Activated CD4-positive, alpha-beta T cell treated with anti-CD3 and anti-CD28 coated beads for 36 hours (primary cell): ENCODE measurements around the gene ACO2. TPM values are rescaled to one million over a fixed set of nuclear protein-coding genes. Genes with fewer than 3 reads are reported as not detected.
"Not testable (repeated sequence)": the region's sequence is repeated elsewhere in the genome, so short reads cannot be mapped to it uniquely, and the experiment has no call there.

Experiments
- ATAC-seq: fragments of 200-7000 bp; cut with Tn5 transposase; one replicate; pipeline ENCODE4 v1.10.0; 2021; ENCODE audit warnings: mild to moderate bottlenecking, moderate library complexity
- CTCF ChIA-PET: fragments of 350-600 bp; sonication (Branson Sonifier 250); formaldehyde crosslinking; loops from one replicate; lab custom pipeline; 2021; ENCODE audit warnings: antibody characterized with exemption; lab: Charles Lee
- POLR2A ChIA-PET: fragments of 350-600 bp; sonication (Branson Sonifier 250); formaldehyde crosslinking; loops from one replicate; lab custom pipeline; 2021; ENCODE audit warnings: antibody characterized with exemption, inconsistent platforms; lab: Charles Lee
- DNase-seq: peaks from one replicate; pipeline ENCODE4 v3.0.0-alpha.2; 2020
- H3K27ac Mint-ChIP-seq: one replicate; pipeline ENCODE4 v1.8.0; 2021; ENCODE audit warnings: mixed read lengths
- H3K27me3 Mint-ChIP-seq: one replicate; pipeline ENCODE4 v1.8.0; 2021; ENCODE audit warnings: mixed read lengths
- H3K36me3 Mint-ChIP-seq: one replicate; pipeline ENCODE4 v1.8.0; 2021; ENCODE audit warnings: low read depth, mixed read lengths
- H3K4me1 Mint-ChIP-seq: one replicate; pipeline ENCODE4 v1.8.0; 2021; ENCODE audit warnings: mixed read lengths
- H3K4me3 Mint-ChIP-seq: one replicate; pipeline ENCODE4 v1.8.0; 2021; ENCODE audit warnings: mild to moderate bottlenecking, moderate library complexity, mixed read lengths
- H3K9me3 Mint-ChIP-seq: one replicate; pipeline ENCODE4 v1.8.0; 2021; ENCODE audit warnings: low read depth, mixed read lengths
- intact Hi-C, 2 experiments: fragments of 100-400 bp; cut with DNase I in 1 of 2; cut with micrococcal nuclease in 1 of 2; formaldehyde crosslinking; loops; one replicate each; pipeline versions ENCODE4 v1.14.2 to v1.15.1; 2022 to 2024; cut with DNase I, micrococcal nuclease
- total RNA-seq, 2 experiments: library from RNA; stranded (reverse); gene quantifications; one replicate each; pipeline ENCODE4 v1.2.3, GENCODE V29; 2021

Gene ACO2
- total RNA-seq, 2 experiments from 2014 or later, result 95.4 to 106 TPM

DNA sequence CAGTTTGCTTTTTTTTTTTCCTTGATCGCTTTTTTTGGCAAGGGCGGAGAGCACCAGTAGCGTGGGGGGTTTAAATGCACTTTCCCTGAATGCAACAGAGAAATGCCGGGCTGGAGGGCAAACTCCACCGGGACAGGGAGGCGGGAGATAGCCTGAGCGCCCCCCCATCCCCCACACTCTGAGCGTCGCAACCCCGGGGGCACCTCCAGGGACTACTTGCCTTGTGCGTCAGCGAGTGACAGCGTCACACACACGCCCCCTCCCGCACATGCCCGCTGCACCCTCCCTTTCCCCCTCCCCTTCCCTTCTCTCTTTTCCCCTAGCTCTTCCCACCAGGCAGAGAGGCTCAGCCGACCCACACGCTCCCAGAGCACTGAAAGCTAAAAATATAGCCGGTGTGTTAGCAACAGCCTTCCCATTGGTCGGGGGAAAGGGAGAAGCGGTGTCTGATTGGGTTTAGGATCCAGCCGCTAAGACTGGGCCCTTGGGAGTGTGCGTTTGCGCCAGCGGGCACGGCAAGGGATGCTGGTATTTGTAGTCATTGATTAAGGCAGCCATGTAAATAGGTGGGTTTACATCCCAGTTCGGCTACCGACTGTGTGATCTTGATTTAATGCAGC lies 20.6 kb upstream of the ACO2 start:
- ChIA-PET POLR2A (interaction anchor here (0.6 to 2.1 kb wide), 11 partner anchors 9 to 520 kb away, joined by 3 to 27 read pairs (median 3); partner anchors contain the start of genes ACO2, PHF5A, PMM1 and RANGAP1), CTCF (interaction anchor here (0.7 to 3.8 kb wide), 4 partner anchors 15 to 53 kb away, joined by 3 to 22 read pairs (median 8); partner anchors contain the start of genes ACO2 and PHF5A)
- peaks cover 8% of the 10 kb centered on the region for H3K4me1 Mint-ChIP-seq
- intact Hi-C loops, result loop anchor here (1.0 to 10.0 kb wide), 14 partner anchors 20 to 1167 kb away; partner anchors contain the start of genes DESI1 (in 2 of the 2), PHF5A (in 2 of the 2), XRCC6 (in 2 of the 2) and L3MBTL2 (in 1 of the 2)
- H3K27me3 Mint-ChIP-seq, result no peaks in the 10 kb centered on the region
- peak overlapping the region; percentile 97 for H3K27ac Mint-ChIP-seq
- H3K4me3 Mint-ChIP-seq, result peak overlapping the region; percentile 86
- H3K36me3 Mint-ChIP-seq, result peaks cover 16% of the 10 kb centered on the region
- DNase-seq, result peak; percentile 95
- H3K9me3 Mint-ChIP-seq, result no peaks in the 10 kb centered on the region
- ATAC-seq, result peak; percentile 73

DNA sequence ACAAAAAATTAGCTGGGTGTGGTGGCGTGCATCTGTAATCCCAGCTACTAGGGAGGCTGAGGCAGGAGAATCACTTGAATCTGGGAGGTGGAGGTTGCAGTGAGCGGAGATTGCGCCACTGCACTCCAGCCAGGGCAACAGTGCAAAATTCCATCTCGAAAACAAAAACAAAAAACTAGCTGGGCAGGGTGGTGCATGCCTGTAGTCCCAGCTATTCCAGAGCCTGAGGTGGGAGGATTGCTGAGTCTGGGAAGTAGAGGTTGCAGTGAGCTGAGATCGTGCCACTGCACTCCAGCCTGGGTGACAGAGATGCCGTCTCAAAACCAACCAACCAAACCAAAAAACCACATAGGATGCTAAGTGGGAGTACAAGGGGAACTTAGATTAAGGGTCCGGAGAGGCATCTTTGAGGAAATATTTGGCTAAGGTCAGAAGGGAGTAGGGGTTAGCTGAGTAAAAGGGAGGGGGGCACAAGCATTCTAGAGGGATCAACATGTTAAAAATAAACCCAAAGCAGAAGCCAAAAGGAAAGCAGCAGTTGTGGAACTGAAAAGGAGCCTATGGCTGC lies 10.7 kb upstream of the ACO2 start:
- ChIA-PET POLR2A (interaction anchor here (0.7 kb wide), 1 partner anchor 49 kb away, joined by 3 read pairs; no protein-coding TSS in a partner anchor), CTCF (interaction anchor here (0.6 to 1.3 kb wide), 3 partner anchors 10 to 158 kb away, joined by 3 read pairs; partner anchors contain the start of gene PHF5A)
- intact Hi-C loops, result no loop called here
- Mint-ChIP-seq H3K4me3 (no peak overlapping the region), H3K4me1 (peaks cover 1% of the 10 kb centered on the region), H3K27me3 (no peaks in the 10 kb centered on the region), H3K36me3 (peaks cover 37% of the 10 kb centered on the region), H3K9me3 (no peaks in the 10 kb centered on the region), H3K27ac (no peak overlapping the region)
- ATAC-seq (no peak), DNase-seq (no peak)

- H3K27ac Mint-ChIP-seq, result no peak overlapping the region
Observed at GRCh38 chr22:41459431-41459830, 9.5 kb upstream of the ACO2 start.

DNA sequence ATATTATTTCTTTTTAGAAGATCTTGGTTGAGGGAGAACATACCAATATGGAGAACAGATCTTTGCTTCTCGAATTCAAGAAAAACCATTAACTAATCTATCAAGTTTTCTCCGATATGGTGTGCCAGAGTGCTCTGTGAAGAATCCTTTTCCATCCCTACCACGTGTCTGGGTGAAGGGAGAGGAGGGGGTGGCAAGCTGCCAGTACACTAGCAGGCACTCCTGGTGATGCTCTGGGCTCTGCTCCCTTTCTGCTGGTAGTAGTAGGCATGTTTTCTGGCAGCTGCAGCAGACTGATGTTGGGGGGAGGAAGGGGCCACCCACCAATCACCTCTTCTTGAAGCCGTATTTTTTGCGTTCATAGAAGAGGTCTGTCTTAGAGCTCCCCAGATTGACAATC lies 8.8 kb upstream of the ACO2 start:
- DNase-seq, H3K27me3 Mint-ChIP-seq, intact Hi-C loops, H3K9me3 Mint-ChIP-seq, CTCF ChIA-PET, H3K4me1 Mint-ChIP-seq, H3K4me3 Mint-ChIP-seq, ATAC-seq: not testable (repeated sequence)
- H3K27ac Mint-ChIP-seq, result peak overlapping the region; percentile 6
- POLR2A ChIA-PET, result interaction anchor here (0.7 to 0.9 kb wide), 3 partner anchors 9 to 37 kb away, joined by 3 to 5 read pairs (median 4); partner anchors contain the start of genes ACO2 and PHF5A
- peaks cover 49% of the 10 kb centered on the region for H3K36me3 Mint-ChIP-seq

More at GRCh38 chr22:41459431-41459830, 9.5 kb upstream of the ACO2 start:
- peaks cover 45% of the 10 kb centered on the region for H3K36me3 Mint-ChIP-seq
- CTCF ChIA-PET, result interaction anchor here (0.8 kb wide), 1 partner anchor 10 kb away, joined by 3 read pairs; no protein-coding TSS in a partner anchor
- DNase-seq (no peak), ATAC-seq (no peak)
- H3K4me1 Mint-ChIP-seq, result no peaks in the 10 kb centered on the region
- intact Hi-C loops, result no loop called here
- POLR2A ChIA-PET, result interaction anchor here (0.9 kb wide), 1 partner anchor 9 kb away, joined by 3 read pairs; the partner anchor contains the start of genes ACO2 and PHF5A
- no peaks in the 10 kb centered on the region for H3K9me3 Mint-ChIP-seq
- H3K4me3 Mint-ChIP-seq, result no peak overlapping the region
- no peaks in the 10 kb centered on the region for H3K27me3 Mint-ChIP-seq

DNA sequence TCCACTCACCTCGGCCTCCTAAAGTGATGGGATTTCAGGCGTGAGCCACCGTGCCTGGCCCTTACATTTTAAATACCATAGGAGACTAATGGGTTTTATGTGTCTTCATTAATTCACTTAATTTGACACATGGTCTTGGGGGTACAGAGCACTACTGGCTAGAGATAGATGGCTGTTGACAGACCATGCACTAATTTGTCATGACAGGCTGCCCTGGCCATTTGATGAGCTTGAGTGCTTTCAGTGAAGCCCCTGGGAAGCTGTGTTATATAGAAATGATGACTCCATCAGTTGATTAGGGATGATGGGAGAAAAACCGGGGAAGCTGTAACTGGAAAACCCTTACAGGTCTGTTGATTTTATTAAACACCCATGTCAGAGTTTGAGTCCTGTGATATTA lies 7.0 kb upstream of the ACO2 start:
- H3K36me3 Mint-ChIP-seq, result peaks cover 60% of the 10 kb centered on the region
- no peaks in the 10 kb centered on the region for H3K9me3 Mint-ChIP-seq
- H3K27ac Mint-ChIP-seq, result no peak overlapping the region
- DNase-seq (no peak), ATAC-seq (no peak)
- intact Hi-C loops, result no loop called here
- no peaks in the 10 kb centered on the region for H3K27me3 Mint-ChIP-seq
- no peak overlapping the region for H3K4me3 Mint-ChIP-seq
- H3K4me1 Mint-ChIP-seq, result peaks cover 6% of the 10 kb centered on the region
- CTCF ChIA-PET, result interaction anchor here (1.1 to 1.2 kb wide), 2 partner anchors 17 to 58 kb away, joined by 3 to 6 read pairs; no protein-coding TSS in a partner anchor
- POLR2A ChIA-PET, result interaction anchor here (1.6 kb wide), 1 partner anchor 14 kb away, joined by 5 read pairs; no protein-coding TSS in a partner anchor

- POLR2A ChIA-PET, result interaction anchor here (0.7 to 2.5 kb wide), 12 partner anchors 9 to 183 kb away, joined by 3 to 53 read pairs (median 6); partner anchors contain the start of genes DESI1, PMM1, RANGAP1 and TEF
- Mint-ChIP-seq H3K9me3 (no peaks in the 10 kb centered on the region), H3K4me3 (peak overlapping the region; percentile 90), H3K36me3 (peaks cover 34% of the 10 kb centered on the region), H3K27me3 (no peaks in the 10 kb centered on the region), H3K27ac (peak overlapping the region; percentile 99), H3K4me1 (peaks cover 52% of the 10 kb centered on the region)
- intact Hi-C loops, result loop anchor here (1.0 to 5.0 kb wide), 9 partner anchors 67 to 612 kb away; partner anchors contain the start of genes RANGAP1 (in 2 of the 2), TEF (in 2 of the 2), DESI1 (in 1 of the 2) and RBX1 (in 1 of the 2)
- ATAC-seq, result peak; percentile 1
- DNase-seq, result peak; percentile 56
- CTCF ChIA-PET, result interaction anchor here (0.8 to 2.5 kb wide), 14 partner anchors 10 to 522 kb away, joined by 3 to 22 read pairs (median 4); partner anchors contain the start of gene TOB2
Observed at GRCh38 chr22:41469218-41469851, 418 bp downstream of the ACO2 start.

GRCh38 chr22:41470886-41471285 lies 2.0 kb downstream of the ACO2 start:
- ATAC-seq (no peak), DNase-seq (no peak)
- ChIA-PET POLR2A (no interaction called here), CTCF (interaction anchor here (0.5 kb wide), 1 partner anchor 25 kb away, joined by 3 read pairs; no protein-coding TSS in a partner anchor)
- intact Hi-C loops, result no loop called here
- H3K4me3 Mint-ChIP-seq, result peak overlapping the region; percentile 90
- no peaks in the 10 kb centered on the region for H3K27me3 Mint-ChIP-seq
- H3K9me3 Mint-ChIP-seq, result no peaks in the 10 kb centered on the region
- peaks cover 49% of the 10 kb centered on the region for H3K4me1 Mint-ChIP-seq
- peak overlapping the region; percentile 42 for H3K27ac Mint-ChIP-seq
- peaks cover 24% of the 10 kb centered on the region for H3K36me3 Mint-ChIP-seq

- CTCF ChIA-PET, result no interaction called here
- POLR2A ChIA-PET, result interaction anchor here (0.6 kb wide), 1 partner anchor 64 kb away, joined by 3 read pairs; no protein-coding TSS in a partner anchor
- no peak for ATAC-seq
- H3K9me3 Mint-ChIP-seq, result no peaks in the 10 kb centered on the region
- peaks cover 46% of the 10 kb centered on the region for H3K4me1 Mint-ChIP-seq
- peaks cover 19% of the 10 kb centered on the region for H3K36me3 Mint-ChIP-seq
- H3K27ac Mint-ChIP-seq, result no peak overlapping the region
- DNase-seq, result no peak
- no peak overlapping the region for H3K4me3 Mint-ChIP-seq
- H3K27me3 Mint-ChIP-seq, result no peaks in the 10 kb centered on the region
- intact Hi-C loops, result no loop called here
Observed at GRCh38 chr22:41471568-41471967, 2.7 kb downstream of the ACO2 start.

DNA sequence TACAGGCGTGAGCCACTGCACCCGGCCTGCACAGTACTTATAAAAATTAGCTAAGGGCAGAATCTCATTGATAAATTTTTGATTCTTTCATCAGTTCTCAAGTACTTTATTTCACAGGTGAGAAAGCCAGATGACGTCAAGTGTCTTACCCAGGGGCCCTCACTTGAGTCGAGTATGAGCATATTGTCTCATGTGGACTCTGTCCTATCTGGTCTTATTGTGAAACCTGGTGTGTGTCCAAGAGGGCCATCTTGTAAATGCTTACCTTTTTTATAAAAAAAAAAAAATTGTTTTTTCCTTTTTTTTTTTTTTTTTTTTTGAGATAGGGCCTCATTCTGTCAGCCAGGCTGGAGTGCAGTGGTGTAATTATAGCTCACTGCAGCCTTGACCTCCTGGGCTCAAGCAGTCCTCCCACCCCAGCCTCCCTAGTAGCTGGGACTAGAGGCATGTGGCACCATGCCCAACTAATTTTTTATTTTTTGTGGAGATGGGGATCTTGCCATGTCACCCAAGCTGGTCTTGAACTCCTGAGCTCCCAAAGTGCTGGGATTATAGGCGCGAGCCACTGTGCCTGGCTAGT lies 6.0 kb downstream of the ACO2 start:
- intact Hi-C loops, result no loop called here
- POLR2A ChIA-PET, result no interaction called here
- DNase-seq (no peak), ATAC-seq (no peak)
- Mint-ChIP-seq H3K36me3 (peaks cover 3% of the 10 kb centered on the region), H3K4me1 (peaks cover 43% of the 10 kb centered on the region), H3K27ac (no peak overlapping the region), H3K27me3 (no peaks in the 10 kb centered on the region), H3K9me3 (no peaks in the 10 kb centered on the region), H3K4me3 (no peak overlapping the region)
- CTCF ChIA-PET, result interaction anchor here (0.6 to 1.4 kb wide), 2 partner anchors 12 to 18 kb away, joined by 4 to 5 read pairs; no protein-coding TSS in a partner anchor

- intact Hi-C loops, result no loop called here
- H3K36me3 Mint-ChIP-seq, result peaks cover 3% of the 10 kb centered on the region
- H3K27ac Mint-ChIP-seq, result no peak overlapping the region
- no peaks in the 10 kb centered on the region for H3K27me3 Mint-ChIP-seq
- ATAC-seq, result peak; percentile 8
- POLR2A ChIA-PET, result interaction anchor here (0.8 to 0.9 kb wide), 2 partner anchors 10 to 261 kb away, joined by 5 read pairs; no protein-coding TSS in a partner anchor
- no peaks in the 10 kb centered on the region for H3K9me3 Mint-ChIP-seq
- no peak overlapping the region for H3K4me3 Mint-ChIP-seq
- DNase-seq, result no peak
- CTCF ChIA-PET, result interaction anchor here (0.9 to 1.9 kb wide), 4 partner anchors 10 to 49 kb away, joined by 3 to 7 read pairs (median 3); partner anchors contain the start of genes ACO2 and PHF5A
- peaks cover 26% of the 10 kb centered on the region for H3K4me1 Mint-ChIP-seq
Observed at GRCh38 chr22:41478473-41478872, 9.6 kb downstream of the ACO2 start.
